Cardiac fibroblast (primary cell): Measurements from ENCODE around the gene EYA4.
A peak's percentile ranks its signal among the peaks of the same experiment; 100 is the strongest.

Experiments used
- DNase-seq, 2 donors: peaks; one replicate each; pipeline versions ENCODE4 v3.0.0 to v3.0.0-alpha.2; 2010; ENCODE audit warnings: low read depth in 2 of 2
- H3K4me3 ChIP-seq, 2 donors: replicated peaks in 1 of 2; 1 replicate in 1 of 2; 2 replicates in 1 of 2; pipeline ENCODE4 v1.5.1; 2011; ENCODE audit warnings: low read depth in 2 of 2, low read length in 2 of 2, mild to moderate bottlenecking in 2 of 2, moderate library complexity in 1 of 2
- TF ChIP-seq, protein P1 (sequence below): IDR thresholded peaks from one replicate; pipeline ENCODE4 v1.5.1; 2011; ENCODE audit warnings: low read depth, mild to moderate bottlenecking, low read length, inconsistent platforms

The EYA4 gene

DNA sequence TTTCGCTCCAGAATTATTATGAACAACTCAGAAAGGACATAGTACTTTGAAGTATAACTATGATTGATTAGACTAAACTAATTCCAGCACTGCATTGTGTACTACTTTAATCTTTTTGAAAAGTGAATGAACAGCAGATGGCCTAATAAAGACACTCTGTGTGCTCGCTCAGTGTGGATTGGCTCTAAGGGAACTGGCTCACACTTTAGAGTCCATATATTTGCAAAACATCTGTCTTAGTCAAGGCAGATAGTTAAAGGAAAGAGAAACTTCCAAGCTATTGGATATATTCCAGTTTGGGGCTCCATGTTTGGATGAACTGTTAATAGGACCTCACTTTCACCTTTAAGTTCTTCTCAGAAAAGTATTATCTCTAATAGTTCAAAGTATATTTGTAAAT is 218.9 kb downstream of the EYA4 start:
- TF ChIP-seq, protein P1, sequence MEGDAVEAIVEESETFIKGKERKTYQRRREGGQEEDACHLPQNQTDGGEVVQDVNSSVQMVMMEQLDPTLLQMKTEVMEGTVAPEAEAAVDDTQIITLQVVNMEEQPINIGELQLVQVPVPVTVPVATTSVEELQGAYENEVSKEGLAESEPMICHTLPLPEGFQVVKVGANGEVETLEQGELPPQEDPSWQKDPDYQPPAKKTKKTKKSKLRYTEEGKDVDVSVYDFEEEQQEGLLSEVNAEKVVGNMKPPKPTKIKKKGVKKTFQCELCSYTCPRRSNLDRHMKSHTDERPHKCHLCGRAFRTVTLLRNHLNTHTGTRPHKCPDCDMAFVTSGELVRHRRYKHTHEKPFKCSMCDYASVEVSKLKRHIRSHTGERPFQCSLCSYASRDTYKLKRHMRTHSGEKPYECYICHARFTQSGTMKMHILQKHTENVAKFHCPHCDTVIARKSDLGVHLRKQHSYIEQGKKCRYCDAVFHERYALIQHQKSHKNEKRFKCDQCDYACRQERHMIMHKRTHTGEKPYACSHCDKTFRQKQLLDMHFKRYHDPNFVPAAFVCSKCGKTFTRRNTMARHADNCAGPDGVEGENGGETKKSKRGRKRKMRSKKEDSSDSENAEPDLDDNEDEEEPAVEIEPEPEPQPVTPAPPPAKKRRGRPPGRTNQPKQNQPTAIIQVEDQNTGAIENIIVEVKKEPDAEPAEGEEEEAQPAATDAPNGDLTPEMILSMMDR, result no peak
- H3K4me3 ChIP-seq, result no peak overlapping the region
- no peak for DNase-seq

DNA sequence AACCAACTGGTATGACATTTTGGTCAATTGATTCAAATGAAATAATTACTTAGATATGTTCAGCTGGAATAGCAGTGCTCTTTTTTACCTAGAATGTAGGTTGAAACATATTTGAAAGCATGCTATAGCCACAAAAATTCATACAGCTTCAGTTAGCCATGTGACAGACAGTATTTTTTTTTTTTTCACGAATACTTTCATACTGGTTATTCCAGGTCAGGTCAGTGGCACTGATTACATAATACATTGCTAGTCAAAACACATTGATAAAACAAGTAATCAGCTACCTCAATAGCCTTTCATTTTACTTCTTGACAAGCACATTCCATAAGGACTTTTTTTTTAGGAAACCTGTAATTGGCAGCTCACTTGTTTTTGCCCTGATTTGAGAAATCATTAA is 222.6 kb downstream of the EYA4 start:
- TF ChIP-seq, protein P1, result no peak
- no peak for DNase-seq
- H3K4me3 ChIP-seq, result no peak overlapping the region

DNA sequence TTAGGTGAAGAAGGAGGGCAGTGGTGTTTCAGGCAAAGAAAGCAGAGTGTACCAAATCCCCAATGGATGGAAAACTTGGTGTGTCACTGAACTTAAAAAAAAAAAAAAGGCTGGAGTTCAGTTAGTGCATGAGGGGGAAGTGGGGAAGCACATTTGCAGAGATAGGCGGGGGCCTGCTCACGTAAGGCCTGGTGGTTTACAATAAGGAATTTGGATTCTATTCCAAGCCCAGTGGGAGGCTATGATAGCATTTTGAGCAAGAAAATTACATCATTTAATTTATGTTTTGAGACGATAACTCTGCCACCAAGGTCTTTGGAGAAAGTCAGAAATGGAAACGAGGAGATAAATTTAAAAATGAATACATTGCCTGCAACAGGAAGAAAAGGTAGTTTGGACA is 225.5 kb downstream of the EYA4 start:
- peak; percentile 43 to 49 for DNase-seq
- no peak overlapping the region for H3K4me3 ChIP-seq
- TF ChIP-seq, protein P1, result no peak

DNA sequence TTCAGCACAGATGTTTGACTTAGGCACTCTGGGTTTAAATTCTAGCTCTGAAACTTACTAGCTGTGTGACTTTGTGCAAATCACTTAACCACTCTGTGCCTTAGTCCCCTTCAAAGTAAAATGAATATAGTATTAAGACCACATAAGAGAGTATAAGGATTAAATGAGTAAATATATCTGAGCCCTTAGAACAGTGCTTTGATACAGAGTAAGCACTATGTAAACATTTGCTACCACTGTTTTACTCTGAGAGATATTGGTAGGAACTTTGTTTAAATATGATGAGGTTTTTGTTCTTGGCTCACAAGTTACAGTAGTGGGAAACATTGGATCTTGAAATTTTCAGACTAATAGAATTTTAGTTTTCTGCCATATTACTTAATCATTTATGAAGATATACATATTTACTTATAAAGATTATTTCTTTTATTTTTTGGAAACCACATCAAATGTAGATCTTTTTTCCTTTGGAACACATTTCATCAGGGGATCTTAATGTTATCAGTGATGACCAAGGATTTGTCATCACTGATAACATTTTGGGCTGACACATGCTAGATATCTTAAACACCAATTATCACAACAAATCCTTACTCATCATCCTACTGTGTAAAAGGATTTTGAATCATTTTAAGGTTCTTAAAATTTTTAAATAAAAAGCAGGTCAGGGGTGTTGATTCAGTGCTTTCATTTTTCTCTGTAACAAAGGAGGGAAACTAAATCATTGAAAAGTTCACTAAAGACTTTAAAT is 226.2 kb downstream of the EYA4 start:
- DNase-seq, result peak in 1 of 2 donors; percentile 11
- no peak overlapping the region for H3K4me3 ChIP-seq
- TF ChIP-seq, protein P1, result no peak

DNA sequence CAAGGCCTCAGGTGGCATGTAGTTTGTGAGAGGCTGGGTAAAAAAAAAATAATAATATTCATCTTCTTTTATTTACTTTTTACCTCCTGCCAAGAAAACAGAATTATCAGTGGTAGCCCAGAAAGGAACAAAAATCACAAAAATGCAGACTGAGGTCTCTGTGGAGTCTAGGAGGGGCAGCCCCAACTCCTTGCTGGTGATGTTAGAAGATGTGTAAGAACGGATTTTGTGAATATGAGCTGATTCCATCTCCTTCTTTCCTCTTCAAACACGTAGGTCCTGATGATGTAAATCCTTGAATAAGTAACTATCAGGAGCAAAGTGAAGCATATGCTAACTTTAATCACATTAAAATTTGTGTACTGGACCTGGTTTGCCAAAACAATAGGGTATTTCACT is 226.8 kb downstream of the EYA4 start:
- no peak overlapping the region for H3K4me3 ChIP-seq
- TF ChIP-seq, protein P1, result no peak
- peak; percentile 13 to 25 for DNase-seq

DNA sequence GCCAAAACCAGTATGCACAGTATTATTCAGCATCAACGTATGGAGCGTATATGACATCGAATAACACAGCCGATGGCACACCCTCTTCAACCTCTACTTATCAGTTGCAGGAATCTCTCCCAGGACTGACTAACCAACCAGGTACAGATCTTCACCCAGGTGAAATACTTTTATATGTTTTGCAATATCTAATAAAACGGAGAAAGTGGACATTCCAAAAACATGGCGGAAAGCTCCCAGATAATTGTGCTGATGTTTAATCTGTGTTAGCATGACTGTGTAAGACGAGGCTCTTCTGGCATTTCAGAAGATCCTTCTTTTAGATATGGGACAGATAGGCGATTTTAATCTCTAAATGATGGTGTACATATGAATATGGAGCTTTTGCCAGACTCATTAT is 227.4 kb downstream of the EYA4 start:
- TF ChIP-seq, protein P1, result no peak
- no peak overlapping the region for H3K4me3 ChIP-seq
- no peak for DNase-seq

DNA sequence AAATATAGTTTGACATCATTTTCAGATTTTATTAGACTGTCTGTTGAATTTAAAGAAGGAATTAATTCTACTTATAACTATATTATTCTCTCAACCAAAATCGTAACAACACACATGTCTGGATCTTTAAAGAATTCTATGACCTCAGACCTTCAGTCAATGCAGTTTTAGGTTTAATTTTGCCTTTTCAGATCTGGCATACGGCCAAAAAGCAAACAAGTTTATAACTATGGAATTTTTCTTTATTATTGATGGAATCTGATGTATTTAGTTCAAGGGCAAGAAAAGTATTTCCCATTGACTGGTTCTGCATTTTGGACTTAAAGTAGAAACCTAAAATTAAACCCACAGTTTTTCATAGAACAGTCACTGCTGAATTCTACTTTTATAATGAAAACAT is 233.4 kb downstream of the EYA4 start:
- DNase-seq, result no peak
- TF ChIP-seq, protein P1, result no peak
- H3K4me3 ChIP-seq, result no peak overlapping the region
